LNCAP (cell line): Measurements from ENCODE around the gene SPON1.

Source experiments
- TF ChIP-seq, protein P1 (sequence below): fragments of 450-650 bp; IDR thresholded peaks from 2 replicates; pipeline ENCODE4 v1.5.1; 2017; ENCODE audit warnings: mild to moderate bottlenecking

Gene SPON1

DNA sequence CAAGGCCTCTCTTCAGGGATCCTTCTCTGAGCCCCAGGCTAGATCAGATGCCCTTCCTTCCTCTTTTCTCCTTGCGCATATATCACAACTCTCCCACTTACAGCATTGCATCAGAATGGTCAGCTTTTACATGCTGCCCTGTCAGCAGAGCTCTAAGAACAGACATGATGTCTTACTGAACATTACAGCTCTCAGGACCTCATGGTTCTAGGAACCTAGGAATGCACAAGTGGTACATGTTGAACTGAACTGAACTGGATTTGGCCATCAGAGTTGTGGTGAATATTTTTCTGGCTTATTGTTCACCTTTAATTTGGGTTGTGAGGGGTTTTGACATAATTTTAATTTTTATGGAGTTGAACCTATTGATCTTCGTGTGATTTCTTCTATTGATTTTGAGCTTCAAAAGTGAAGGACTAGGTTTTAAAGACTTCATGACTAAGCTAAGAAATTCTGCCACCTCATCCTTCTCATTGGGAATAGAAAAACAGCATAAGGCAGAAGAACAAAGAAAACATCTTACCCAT lies 37.7 kb upstream of the SPON1 start:
- TF ChIP-seq, protein P1, sequence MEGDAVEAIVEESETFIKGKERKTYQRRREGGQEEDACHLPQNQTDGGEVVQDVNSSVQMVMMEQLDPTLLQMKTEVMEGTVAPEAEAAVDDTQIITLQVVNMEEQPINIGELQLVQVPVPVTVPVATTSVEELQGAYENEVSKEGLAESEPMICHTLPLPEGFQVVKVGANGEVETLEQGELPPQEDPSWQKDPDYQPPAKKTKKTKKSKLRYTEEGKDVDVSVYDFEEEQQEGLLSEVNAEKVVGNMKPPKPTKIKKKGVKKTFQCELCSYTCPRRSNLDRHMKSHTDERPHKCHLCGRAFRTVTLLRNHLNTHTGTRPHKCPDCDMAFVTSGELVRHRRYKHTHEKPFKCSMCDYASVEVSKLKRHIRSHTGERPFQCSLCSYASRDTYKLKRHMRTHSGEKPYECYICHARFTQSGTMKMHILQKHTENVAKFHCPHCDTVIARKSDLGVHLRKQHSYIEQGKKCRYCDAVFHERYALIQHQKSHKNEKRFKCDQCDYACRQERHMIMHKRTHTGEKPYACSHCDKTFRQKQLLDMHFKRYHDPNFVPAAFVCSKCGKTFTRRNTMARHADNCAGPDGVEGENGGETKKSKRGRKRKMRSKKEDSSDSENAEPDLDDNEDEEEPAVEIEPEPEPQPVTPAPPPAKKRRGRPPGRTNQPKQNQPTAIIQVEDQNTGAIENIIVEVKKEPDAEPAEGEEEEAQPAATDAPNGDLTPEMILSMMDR = no peak

DNA sequence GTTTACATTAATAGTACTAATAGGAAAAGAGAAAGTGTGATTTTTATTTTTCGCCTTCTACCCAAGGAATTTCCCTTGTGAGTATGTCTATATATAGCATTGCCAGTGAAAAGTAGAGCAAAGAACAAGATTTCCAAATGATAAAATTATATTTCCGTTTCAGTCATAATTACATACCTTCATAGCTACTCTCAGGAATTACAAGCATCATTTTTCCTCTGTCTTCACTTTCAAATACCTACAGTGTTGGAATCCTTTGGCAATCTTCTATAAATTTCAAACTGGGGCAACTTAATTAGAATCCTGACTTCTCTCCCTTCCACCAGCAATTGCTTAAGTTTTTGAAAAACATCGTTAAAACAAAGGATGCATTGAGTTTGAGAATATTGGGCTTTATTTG lies 35.5 kb upstream of the SPON1 start:
- TF ChIP-seq, protein P1 = no peak

DNA sequence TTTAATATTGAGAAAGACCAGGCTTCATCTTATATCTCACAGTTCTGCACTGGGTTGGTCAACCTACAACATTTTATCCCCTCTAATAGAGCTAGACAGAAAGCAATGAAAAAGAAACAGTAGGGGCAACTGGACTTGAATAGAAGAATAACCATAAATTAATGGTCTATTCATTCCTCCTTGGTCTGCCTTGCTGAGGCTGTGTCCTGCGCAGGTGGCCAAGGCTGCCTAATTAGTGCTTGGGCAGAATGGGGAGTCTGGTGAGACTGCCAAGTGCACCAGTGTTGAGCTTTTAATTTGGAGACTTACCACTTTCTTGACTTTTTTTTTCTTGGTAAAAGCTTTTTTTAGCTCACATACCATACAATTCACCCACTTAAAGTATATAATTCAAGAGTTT lies 35.0 kb upstream of the SPON1 start:
- TF ChIP-seq, protein P1 = no peak

DNA sequence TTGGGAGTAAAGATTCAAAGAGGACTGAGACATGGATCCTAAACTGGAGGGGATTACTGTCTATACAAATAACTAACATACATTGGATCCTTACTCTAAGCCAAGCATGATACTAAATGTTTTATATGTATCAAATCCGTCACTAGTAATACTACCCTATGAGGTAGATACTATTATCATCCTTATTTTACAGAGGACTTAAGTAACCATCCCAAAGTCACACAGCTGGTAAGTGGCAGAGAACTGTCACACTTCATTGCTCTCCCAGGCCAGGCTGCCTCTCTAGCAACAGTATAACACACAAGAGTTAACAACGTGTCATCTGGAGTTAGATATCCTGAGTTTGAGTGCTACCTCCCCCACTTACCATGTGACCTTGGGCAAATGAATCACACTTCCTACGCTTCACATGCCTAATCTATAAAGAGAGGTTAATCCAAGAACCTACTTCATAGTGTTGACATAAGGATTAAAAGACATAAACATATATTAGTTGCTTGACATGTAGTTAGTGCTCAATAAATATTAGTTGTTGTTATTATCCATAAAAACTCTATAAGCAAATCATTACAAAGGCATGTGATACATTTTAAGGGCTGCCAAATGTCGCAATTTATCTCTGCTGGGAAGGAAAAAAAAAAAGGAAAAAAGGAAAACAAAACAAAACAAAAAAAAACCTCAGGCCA lies 33.8 kb upstream of the SPON1 start:
- TF ChIP-seq, protein P1 = no peak

DNA sequence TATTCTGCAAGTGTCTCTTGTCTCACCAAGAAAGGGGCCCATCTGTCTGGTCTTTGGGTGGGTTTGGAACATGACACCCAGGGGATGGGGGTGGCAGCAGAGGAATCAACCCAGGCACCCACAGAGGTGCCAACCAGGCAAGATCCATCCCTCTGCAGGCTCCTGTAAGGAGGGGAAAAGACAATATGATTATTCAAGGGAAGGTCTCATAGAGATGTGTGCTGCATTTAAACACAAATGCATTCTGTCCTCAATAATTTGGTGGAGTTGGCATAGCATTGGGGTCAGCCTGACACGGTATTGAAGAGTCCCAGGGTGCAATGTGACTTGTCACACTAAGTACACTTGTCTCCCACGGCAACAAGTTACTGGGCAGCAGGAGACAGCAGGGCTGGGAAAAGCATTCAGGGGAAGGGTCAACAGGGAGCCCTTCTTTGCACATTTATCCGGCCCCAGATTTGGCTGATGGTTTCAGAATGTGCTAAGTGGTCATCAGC lies 33.1 kb upstream of the SPON1 start:
- TF ChIP-seq, protein P1 = no peak

DNA sequence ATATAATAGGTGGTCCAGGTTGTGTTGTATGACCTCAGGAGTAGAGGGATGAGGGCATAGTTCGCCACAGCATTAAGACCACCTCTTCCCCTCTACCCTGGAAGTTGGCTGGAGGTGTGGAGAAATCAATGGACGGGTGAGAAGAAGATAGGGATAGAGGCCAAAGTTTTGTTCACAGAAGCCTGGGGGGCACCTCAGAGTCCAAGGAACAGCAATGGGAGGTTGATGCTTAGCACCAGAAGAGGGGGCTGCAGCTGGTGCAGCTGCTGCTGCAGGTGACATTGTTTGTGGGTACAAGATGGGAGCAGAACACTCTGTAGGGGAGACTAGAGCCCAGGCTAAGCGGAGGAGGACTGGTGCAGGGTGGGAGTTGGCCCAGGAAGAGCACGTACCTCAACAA lies 31.2 kb upstream of the SPON1 start:
- TF ChIP-seq, protein P1 = no peak

DNA sequence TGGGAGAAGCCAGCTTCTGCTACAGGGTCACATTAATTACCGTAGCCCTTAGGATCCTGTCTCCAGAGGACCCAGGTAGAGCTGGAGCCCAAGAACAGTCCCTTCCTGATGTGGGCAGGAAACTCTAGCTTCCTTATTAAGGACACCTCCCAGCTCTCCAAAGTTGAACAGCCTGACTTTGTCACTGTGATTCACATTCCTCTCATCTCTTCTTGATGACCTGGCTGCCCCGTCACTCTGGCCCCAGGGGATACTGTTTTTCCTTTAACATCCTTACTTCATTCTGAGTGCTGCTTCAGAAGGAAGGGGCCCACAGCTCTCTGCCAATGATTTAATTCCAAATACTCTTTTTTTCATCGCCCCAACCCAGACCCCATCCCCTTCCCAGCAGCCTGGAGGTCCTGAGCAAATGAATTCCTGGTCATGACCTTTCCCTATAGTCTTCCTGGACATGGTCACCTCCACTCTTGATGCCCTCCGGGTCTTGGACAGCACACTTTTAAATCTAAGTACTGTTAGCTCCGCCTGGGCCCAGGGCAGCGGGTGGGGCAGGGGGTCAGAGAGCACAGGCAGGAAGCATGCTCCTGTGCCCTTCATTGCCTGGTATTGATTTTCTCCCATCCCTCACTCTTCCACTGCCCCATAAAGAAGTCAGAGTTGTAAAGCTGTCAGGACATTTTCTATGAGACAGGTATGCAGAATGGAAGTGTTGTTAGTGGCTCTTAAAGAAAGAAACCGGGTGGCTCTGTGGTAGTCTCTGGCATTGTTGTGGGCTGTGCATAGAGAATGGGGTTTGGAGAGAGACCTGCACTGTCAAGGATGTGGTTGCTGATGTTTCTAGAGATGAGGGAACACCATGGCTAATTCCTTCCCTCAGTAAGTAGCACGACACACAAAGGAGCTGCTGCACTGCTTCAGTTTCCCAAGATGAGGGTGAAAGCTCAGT lies 22.3 kb upstream of the SPON1 start:
- TF ChIP-seq, protein P1 = no peak
